ENCODE measurements around the gene RORB.

- TF ChIP-seq TAF1 (IDR thresholded peaks at IDR 0.05; ENCODE audit: low read depth) = no peak
- no peak for TF ChIP-seq EP300 (IDR thresholded peaks at IDR 0.05; ENCODE audit: borderline replicate concordance)
- no peak for TF ChIP-seq CEBPB (IDR thresholded peaks at IDR 0.05)
- TF ChIP-seq RAD21 (IDR thresholded peaks at IDR 0.05; ENCODE audit: low read depth) = no peak
- no peak for TF ChIP-seq YY1 (IDR thresholded peaks at IDR 0.05; ENCODE audit: low read depth)
Measured at GRCh38 chr9:74719306-74719705, 222.2 kb downstream of the RORB start.

Data from Ishikawa (cell line).